ENCODE measurements around the gene SPSB1.
"Not testable (repeated sequence)": the region's sequence is repeated elsewhere in the genome, so short reads cannot be mapped to it uniquely, and the experiment has no call there.

Gene SPSB1

DNA sequence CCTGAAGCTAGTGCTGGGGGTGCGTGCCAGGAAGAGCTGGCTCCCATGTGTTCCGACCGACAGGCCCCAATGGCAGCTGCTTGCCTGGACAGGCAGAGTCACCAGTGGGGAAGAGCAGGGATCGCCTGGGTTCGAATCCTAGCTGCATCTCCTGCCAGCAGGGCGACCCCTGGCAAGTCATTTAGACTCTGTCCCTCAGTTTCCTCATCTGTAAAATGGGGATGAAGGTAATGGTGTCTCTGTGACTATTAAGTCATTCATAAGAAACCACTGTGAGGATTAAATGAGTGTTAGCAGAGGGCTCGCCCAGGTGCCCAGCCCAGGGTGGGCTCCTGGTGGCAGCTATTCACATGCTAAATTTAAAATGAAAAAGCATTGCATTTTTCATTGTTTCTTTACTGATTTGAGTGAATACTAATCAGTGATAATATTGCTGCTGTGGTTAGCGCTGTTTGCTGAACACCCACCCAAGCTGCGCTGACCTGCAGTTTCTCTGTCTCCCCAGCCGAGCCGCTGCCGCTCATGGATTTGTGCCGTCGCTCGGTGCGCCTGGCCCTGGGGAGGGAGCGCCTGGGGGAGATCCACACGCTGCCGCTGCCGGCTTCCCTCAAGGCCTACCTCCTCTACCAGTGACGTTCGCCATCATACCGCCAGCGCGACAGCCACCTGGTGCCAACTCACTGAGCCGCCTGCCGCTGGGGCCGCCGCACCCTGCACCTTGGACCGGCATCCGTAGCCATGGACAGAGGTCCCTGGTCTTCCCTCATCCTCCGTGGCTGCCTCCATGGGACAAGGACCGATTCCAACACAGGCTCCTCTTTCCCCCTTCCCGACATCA, 74.5 kb downstream of the SPSB1 start:
- DNase-seq (ENCODE audit: low spot score) = no peak

DNA sequence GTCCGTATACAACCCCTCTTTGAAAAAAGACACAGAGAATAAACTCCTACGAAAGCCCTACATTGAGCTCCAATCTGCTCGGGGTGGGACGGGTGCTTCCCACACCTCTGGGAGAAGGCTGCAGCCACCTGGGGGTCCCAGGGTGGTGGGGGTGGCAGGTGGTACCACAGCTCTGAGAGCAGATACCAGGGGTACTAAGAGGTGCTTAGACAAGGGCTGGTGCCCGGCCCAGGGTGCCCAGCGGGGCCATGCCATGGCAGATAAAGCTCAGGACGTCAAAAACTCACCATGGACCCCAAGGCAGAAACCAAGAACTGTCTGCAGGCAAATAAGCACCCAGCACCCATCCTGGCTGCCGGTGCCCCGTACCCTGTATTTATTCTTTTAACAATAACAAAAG, 75.1 kb downstream of the SPSB1 start:
- DNase-seq (ENCODE audit: low spot score) = no peak

DNA sequence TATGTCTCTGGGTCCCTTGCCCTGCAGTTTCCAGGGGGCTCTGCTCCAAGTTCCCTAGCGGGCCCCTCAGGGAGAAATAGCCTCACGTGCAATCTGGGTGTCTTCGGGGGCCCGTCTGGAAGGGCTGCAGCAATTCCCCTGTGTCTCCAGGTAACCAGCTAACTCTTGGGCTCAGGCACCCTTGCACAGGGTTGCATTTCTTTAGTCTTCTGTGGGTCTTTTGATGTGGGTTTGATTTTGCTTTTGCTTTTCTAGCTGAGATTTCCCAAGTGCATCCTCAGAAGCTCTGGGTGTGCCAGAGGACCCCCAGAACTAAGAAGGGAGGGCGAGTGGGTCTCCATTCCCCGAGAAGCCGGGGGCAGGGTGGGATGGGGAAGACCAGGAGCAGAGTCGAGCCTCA, 75.7 kb downstream of the SPSB1 start:
- no peak for DNase-seq (ENCODE audit: low spot score)

DNA sequence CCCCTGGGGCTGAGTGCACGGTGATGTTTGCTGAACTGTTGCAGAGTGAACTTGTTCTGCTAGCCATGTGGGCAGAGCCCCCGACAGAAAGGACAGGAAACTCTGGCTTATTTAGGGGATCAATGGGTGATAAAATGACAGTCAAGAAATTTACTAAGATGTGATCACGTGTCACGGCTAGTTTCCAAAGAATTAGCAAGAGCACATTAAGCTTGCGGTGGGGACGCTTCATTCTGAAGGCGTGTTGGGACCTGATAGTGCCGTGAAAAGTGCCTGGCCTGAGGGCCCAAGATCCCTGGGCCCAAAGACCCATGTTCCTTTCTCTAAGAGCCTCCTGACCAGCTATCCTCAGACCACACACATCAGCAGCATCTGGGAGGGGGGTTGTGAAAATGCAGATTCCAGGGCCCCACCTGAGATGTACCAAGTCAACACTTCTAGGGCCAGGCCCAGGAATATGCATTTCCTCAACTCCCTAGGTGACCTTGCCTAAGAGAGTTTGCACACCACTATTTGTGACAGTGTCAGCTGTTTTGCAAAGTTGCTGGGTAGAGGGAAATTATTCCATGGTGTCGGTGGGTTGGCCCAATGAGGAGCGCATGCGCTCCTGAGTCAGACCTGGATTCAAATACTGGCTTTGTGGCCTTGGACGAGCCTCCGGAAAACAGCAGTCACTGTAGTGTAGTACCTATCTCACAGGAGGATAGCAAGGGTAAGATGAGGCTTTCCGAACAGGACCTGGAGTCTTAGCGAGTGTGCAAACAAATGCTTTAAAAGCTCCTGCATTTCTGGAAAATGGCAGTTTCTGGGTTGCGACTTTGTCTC, 77.5 kb downstream of the SPSB1 start:
- no peak for DNase-seq (ENCODE audit: low spot score)

DNA sequence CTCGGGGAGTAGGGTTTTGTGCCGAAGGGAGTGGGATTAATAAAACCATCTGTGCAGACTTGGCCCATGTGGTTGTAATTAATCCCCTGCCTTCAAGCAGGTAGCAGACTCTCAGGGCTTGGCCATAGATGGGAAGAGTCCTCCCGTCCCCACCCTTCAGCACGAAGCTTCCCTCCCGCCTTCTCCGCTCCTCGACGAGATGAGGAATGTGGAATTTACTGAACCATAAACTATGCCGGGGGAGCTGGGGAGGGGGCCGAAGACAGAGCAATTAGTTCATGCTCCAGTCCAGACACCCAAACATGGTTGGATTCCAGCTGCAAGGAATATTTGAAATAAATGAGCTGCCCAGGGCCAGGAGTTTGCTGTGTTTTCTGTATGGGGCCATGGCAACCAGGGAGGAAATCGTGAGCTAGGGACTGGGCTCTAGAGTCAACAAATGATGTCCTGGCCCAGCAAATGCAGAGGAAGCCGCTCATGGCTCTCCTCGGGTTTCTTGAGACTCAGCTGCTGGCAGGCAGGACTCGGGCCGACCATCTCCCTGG, 78.8 kb downstream of the SPSB1 start:
- no peak for DNase-seq (ENCODE audit: low spot score)

DNA sequence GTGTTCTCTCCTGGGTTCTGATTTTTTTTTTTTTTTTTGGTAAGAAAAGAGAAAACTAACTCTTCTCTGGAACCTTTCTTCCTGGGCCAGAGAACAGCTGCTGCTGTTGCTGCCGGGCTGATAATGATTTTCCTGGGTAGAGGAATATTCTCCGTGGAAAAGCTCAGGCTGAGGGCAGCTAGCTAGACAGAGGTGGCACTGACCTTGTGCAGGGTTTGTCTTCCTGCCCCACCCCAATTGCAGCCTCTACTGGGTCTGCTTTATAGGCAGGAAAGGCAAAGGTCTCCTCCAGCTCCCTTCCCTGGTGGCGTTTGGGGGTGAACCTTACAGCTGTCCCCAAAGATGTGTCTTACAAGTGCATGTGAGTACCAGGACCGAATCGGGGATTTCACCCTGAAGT, 79.3 kb downstream of the SPSB1 start:
- DNase-seq (ENCODE audit: low spot score) = no peak

DNA sequence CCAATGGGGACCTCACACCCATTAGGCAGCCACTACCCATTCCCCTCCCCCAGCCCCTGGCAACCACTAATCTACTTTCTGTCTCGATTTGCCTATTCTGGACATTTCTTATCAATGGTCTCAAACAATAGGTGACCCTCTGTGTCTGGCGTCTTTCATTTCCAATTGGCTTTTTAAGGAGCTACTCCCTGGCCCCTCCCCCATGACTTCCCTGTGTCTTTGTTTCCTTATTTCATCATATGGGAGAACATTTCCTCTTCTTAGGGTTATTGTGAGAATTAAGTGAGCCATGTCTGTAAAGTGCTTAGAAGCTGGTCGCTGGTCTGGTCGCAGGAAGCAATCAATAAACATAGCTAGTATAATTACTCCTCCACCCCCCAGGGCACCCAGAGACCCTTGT, 80.9 kb downstream of the SPSB1 start:
- DNase-seq (ENCODE audit: low spot score) = no peak

DNA sequence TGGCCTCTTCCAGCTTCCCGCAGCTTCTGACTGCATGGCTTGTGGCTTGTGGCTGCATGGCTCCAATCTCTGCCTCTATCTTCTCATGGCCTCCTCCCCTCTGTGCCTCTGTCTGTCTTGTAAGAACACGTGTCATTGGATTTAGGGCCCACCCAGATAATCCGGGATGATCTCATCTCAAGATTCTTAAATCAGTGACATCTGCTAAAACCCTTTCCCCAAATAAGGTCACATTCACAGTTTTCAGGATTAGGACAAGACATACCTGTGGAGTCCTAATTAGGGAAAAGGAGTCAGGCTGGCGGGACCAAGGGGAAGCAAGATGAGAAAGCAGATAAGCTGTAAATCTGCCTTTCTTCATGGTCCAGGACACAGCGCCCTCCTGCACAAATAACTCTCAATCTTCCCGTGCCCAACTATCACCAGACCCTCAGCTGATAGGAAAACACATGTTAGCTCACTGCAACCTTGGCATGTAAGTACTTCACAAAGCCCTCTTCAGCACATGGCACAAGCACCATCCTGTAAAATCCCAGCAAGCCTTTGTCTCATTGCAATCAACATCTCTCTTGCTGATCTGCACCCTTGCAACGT, 82.2 kb downstream of the SPSB1 start:
- no peak for DNase-seq (ENCODE audit: low spot score)

DNA sequence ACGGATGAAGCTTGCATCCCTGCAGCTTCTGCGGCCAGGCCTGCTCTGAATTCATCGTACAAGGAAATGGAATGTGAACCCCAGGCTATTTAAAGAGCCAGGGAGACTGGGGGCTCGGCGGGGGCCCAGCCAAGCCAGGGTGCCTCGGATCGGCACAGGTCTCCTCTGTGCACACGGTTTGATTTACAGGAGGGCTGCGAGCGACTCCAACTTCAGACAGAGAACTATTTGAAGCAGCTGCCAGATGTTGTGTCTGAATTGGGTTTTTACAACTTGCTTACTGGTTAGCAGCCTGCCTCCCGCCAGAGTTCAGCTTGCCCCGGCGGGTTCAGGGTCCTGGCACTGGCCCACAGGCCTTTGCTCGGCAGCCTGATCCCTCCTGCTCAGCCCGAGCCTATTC, 83.2 kb downstream of the SPSB1 start:
- DNase-seq (ENCODE audit: low spot score) = no peak

DNA sequence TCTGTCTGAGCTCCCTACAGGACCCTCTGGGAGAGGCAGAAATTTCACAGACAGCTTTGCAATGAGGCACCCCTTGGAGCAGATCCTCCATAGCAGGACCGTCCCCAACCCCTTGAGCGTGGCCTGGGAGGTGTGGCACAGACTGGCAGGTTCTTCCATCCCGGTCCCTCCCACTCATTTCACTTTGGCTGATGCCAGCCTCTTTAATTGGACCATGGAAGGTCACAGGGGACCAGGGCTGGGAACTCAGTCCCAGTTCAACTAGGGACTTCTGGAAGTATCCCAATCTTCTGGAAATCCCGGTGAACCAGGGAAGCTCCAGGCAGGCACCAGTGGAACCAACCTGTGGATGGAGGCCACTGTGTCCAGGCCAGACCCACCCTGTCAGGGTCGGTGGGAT, 83.7 kb downstream of the SPSB1 start:
- DNase-seq (ENCODE audit: low spot score) = no peak

DNA sequence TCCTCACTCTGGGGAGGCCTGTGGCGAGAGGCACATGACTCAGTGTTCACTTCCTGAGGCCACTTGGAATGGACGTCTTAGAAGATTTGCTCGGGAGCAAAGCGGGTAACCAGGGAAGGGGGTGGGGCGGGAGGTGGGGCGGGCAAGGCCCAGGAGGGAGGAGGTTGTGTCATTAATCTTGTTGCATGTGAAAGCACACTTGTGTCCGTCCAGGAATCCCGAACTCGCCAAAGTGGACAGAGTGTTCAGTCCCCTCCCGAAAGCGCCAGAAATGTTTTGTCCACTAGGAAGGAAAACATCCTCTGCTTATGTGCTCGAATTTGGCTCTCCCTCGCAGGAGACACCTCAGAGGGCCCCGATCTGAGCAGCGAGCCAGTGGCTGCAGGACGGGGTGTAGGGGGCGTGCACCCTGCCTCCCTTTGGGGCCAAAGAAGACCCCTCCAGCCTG, 84.2 kb downstream of the SPSB1 start:
- DNase-seq (ENCODE audit: low spot score) = no peak

DNA sequence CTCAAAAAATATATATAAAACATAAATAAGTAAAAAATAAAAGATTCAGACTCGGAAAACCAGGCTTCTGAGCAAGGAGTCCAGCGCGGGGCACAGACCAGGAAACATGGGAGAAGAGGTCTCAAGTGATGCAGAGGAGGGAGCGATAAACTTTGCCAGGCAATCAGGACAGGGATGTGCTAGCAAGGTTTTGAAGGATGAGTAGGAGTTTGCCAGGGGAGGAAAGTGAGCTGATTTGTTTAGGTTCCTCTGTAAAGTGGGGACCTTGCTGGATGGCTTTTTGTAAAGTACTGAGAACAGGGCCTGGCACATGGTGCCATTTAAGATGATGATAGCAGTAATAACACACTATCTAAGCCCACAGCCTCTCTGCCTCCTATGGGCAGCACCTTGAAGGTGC, 86.1 kb downstream of the SPSB1 start:
- no peak for DNase-seq (ENCODE audit: low spot score)

DNA sequence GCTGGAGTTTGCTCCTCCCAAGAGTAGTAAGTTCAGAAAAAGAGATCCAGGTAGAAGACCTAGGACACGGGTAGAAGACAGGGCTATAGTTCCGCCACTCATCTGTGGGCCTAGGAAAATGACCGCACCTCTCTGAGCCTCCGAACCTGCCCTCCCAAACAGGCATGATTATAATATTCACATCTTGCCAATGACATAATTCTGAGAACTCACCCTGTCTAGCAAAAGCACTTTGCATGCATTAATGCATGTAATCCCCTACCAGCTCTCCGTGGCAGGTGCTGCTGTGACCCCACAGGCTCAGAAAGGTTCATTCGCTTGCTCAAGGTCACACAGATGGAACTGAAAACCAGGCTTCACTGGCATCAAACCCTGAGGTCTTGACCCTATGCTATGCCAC, 88.0 kb downstream of the SPSB1 start:
- DNase-seq (ENCODE audit: low spot score) = no peak

DNA sequence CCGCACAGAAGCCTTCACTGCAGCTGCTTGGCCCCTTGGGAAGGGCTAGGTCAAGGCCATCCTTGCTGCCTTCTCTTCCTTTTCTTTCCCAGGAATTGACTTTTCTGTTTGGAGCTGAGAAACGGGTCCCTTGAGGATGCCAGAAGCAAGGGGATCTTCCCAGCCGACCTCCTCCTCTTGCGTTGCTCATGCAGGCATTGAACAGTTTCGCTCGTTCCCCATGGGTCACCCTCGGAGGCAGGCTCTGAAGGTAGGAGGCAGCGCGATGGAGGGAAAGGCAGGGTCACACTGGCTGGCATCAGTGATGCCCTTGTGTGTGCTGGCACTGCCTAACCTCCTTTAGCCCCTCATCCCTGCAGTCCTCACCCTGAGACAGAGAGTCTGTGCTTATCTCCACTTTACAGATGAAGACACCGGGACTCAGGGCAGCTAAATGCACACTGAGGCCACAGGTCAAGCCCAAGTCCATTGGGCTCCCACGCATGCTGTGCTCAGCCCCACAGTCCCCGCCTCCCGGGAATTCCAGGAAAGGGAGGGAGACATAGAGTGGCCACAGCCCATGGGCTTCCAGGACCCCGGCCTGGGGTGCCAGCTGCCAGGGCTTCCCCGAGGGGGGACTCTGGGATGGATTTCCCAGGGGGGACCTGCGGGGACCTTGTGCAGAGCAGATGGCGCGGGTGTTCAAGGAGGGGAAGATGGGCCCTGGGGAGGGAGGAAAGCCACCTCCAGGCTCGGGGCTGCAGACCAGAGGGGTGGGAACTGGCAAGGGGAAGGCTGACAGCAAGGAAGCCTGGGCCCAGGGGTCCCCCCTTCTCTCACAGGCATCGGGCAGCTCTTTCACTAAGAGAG, 90.2 kb downstream of the SPSB1 start:
- DNase-seq (ENCODE audit: low spot score) = no peak

DNA sequence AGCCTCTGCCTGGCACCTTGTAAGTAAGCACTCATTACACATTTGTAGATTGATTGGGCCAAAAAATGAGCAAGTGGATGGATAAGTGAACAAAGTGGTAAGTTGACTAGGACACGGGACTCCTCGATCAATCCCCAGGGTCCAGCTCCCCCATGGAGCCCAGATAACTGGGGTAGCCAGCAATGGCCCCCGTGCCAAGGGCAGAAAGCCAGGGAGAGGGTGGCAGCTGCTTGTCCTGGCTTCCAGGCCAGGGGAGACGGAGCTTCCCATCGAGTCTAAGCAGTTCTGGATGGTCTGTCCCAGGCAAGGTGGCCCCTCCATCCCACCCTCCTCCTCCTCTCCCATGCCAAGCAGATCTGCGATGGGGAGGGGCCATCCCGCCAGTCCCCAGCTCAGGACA, 91.4 kb downstream of the SPSB1 start:
- no peak for DNase-seq (ENCODE audit: low spot score)

DNA sequence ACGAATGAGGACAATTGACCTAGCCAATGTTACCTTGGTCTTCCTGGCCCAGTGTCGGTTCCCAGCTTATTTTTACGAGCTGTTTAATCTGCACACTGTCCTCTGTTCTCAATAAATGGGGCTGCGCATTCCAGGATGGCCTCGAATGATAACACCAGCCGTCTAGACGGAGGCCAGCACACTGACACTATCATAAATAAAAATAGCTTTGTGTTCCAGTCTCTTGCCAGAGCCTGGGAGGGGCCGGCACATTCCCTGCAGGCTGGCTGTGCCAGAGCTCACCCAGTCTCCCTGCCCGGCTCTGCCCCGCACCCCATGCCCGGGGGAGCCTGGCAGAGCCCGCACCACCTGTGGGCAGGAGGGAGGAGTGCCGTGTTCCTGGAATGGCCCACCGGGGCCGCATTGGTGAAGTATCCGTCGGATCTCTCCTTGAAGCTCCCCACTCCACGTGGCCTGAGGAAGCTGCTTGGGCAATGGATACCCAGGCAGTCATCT, 92.1 kb downstream of the SPSB1 start:
- no peak for DNase-seq (ENCODE audit: low spot score)

DNA sequence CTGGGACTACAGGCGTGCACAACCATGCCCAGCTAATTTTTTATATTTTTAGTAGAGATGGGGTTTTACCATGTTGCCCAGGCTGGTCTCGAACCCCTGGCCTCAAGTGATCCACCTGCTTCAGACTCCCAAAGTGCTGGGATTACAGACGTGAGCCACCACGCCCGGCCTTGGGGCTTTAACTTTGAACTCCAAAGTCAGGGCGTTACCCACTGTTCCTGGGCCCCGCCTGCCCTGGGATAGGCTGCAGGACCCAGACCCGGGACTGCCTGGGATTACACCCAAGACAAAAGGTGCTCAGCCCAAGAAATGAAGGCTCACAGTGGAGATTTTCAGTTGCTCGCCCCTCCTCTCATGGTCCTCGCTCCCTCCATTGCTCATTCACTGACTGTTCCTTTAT, 92.7 kb downstream of the SPSB1 start:
- not testable (repeated sequence) for DNase-seq (ENCODE audit: low spot score)

DNA sequence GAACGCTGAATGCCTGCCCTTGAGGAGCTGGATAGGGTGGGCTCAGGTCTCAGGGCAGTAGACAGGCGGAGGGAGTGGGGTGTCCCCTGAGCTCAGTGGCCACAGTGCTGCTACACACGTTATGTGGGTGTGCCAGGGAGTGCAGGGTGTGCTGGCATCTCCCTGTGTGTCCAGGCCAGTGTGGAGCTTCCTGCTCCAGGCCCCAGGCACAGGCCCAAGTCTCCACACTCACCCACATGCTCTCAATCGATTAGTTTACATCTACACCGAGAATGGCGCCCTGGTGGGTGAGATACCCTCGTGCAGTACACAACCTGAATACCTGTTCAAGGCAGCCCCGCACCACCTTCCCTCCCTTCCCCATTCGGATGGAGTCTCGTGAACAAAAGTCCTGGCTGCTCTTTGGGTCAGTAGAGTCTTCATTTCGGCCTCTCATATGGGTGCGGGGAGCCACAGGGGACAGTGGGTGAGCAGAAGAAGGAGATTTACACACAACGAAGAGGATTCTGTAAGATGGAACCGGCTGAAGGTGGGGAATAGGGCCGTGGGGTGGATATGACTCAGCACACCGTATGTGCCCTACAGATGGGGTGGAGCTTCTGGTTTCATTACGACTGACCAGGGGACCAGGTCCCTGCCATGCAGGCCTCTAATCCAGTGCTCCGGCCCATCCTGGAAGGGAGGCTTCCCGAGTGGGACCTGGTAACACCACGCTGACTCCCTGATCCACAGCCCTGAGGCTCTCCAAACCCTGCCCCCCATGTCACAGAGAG, 93.3 kb downstream of the SPSB1 start:
- no peak for DNase-seq (ENCODE audit: low spot score)

DNA sequence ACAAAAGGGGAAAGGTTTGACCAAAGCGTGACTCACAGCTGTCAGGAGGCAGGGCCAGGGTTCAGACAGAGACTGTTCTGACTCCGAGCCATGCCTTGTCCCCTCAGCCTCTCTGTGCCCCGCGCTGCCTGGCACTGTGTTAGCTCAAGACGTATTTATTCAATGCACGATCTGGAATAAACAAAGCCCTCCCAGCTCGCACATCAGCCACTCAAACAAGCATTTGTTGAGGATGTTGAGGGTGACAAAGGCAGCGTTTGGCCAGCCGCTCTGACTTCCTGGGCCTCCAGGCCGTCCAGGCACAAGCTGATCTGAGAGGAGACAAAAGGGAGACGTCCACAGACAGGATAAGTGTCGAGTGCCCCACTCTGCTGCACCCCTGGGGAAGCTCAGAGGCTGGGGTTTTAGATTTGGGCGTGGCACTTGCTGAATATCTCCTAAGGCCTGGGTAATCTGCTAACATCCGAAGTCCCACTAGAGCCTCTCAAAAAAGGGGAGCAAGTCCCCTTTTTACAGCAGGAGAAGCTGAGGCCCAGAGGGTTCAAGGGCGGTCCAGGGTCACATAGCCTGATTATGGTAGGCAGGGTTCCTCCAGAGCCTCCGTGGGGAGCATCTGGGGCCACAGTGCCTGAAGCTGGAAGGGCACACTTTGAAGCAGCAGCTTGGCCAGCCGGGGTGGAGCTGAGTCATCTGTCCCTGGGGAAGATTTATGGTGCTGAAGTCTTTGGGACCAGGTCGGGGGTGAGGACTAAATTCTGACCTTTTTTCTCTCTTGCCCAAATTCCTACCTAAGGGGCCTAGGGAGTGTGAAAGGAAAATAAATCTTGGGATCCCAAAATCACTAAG, 95.9 kb downstream of the SPSB1 start:
- no peak for DNase-seq (ENCODE audit: low spot score)

DNA sequence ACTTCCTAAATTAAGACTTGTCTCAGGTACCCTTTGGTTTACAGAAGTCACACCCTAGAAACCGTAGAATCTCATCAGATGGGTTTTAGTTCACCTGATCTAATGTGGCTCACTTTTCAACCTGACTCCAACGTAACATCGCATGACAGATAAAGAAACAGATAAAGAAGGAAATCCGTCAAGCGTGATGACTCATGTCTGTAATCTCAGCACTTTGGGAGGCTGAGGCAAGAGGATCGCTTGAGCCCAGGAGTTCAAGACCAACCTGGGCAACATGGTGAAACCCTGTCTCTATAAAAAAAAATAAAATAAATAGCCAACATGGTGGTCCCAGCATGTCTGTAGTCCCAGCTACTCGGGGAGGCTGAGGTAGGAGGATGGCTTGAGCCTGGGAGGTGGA, 97.3 kb downstream of the SPSB1 start:
- no peak for DNase-seq (ENCODE audit: low spot score)

Data from NAMALWA (cell line).